ENCODE results near the gene VMO1. TPM values are rescaled to one million over a fixed set of nuclear protein-coding genes. Genes with fewer than 3 reads are reported as not detected.

Gene VMO1
- total RNA-seq, 1 donor from 2014 or later, result 0.75 TPM

- FAIRE-seq (no peak), DNase-seq (ENCODE audit: low read depth) (no peak)
- Mint-ChIP-seq H3K9me3 (ENCODE audit: unreplicated experiment) (peaks cover 2% of the 10 kb centered on the region), H3K27ac (ENCODE audit: unreplicated experiment) (peak overlapping the region; percentile 43), H3K36me3 (ENCODE audit: low read depth, unreplicated experiment) (no peaks in the 10 kb centered on the region), H3K4me1 (ENCODE audit: low read depth, unreplicated experiment) (no peaks in the 10 kb centered on the region), H3K27me3 (ENCODE audit: low read depth, unreplicated experiment) (peaks cover 5% of the 10 kb centered on the region), H3K4me3 (ENCODE audit: unreplicated experiment) (peak overlapping the region; percentile 84)
- peaks cover 18% of the 10 kb centered on the region for H3K4me1 ChIP-seq (ENCODE audit: insufficient read depth, low read length)
- no peaks in the 10 kb centered on the region for H3K9me3 ChIP-seq (ENCODE audit: insufficient read depth, low read depth, low read length)
- H2AFZ ChIP-seq (ENCODE audit: low read depth, low read length), result peak overlapping the region; percentile 86
- peaks cover 13% of the 10 kb centered on the region for H3K27me3 ChIP-seq (ENCODE audit: insufficient read depth, low read length)
- peak overlapping the region; percentile 89 for H3K4me2 ChIP-seq (ENCODE audit: low read length)
- H3K9ac ChIP-seq (ENCODE audit: low read length), result peak overlapping the region; percentile 78
- no peaks in the 10 kb centered on the region for H3K79me2 ChIP-seq (ENCODE audit: insufficient read depth, low read length)
- H4K20me1 ChIP-seq (ENCODE audit: insufficient read depth, low read length), result no peaks in the 10 kb centered on the region
- H3K36me3 ChIP-seq (ENCODE audit: insufficient read depth, low read length), result no peaks in the 10 kb centered on the region
- peak overlapping the region; percentile 60 for H3K4me3 ChIP-seq (ENCODE audit: insufficient read depth, low read depth, low read length)
- TF ChIP-seq CTCF (IDR thresholded peaks at IDR 0.05; ENCODE audit: insufficient read depth, low read depth, low read length) (no peak), EZH2 (IDR thresholded peaks at IDR 0.05; ENCODE audit: insufficient read depth, low read length) (no peak)
- peak overlapping the region; percentile 75 for H3K27ac ChIP-seq (ENCODE audit: low read depth, low read length)
Observed at GRCh38 chr17:4790705-4791088, 4.5 kb upstream of the VMO1 start.

DNA sequence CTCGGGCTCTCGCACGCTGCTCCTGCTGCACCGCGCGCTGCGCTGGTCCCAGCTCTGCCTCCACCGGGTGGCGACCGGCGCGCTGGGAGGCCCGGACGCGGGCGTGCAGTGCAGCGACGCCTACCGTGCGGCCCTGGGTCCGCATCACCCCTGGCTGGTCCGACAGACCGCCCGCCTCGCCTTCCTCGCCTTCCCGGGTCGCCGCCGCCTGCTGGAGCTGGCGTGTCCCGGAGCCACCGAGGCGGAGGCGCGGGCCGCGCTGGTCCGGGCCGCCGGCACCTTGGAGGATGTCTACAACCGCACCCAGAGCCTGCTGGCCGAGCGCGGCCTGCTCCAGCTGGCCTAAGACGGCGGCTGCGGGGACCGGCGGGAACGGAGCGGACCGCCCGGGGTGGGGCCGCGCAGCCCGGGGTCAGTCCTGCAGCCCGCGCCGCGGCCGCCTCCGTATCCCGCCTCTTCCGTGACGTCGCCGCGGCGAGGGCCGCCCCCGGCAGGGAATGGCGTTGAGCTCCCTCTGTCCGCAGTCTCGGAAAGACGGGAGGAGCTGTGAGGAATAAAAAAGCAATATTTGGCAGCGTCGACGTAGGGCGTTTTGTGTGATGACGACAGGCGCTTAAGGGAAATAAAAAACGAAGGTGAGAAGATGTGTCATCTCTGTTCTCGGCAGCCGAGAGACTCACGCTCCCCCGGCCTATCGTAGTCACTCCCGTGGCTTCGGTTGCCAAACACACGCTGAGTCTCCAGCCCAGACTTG is 4.0 kb upstream of the VMO1 start:
- Histone ChIP-seq H2AFZ (ENCODE audit: low read depth, low read length) (peak overlapping the region; percentile 86), H3K4me1 (ENCODE audit: insufficient read depth, low read length) (peaks cover 23% of the 10 kb centered on the region), H3K4me3 (ENCODE audit: insufficient read depth, low read depth, low read length) (peak overlapping the region; percentile 60), H4K20me1 (ENCODE audit: insufficient read depth, low read length) (no peaks in the 10 kb centered on the region), H3K9ac (ENCODE audit: low read length) (peak overlapping the region; percentile 78), H3K27me3 (ENCODE audit: insufficient read depth, low read length) (peaks cover 19% of the 10 kb centered on the region), H3K79me2 (ENCODE audit: insufficient read depth, low read length) (no peaks in the 10 kb centered on the region), H3K4me2 (ENCODE audit: low read length) (peak overlapping the region; percentile 89), H3K36me3 (ENCODE audit: insufficient read depth, low read length) (no peaks in the 10 kb centered on the region), H3K9me3 (ENCODE audit: insufficient read depth, low read depth, low read length) (no peaks in the 10 kb centered on the region), H3K27ac (ENCODE audit: low read depth, low read length) (peak overlapping the region; percentile 75)
- peaks cover 5% of the 10 kb centered on the region for H3K27me3 Mint-ChIP-seq (ENCODE audit: low read depth, unreplicated experiment)
- no peaks in the 10 kb centered on the region for H3K36me3 Mint-ChIP-seq (ENCODE audit: low read depth, unreplicated experiment)
- peaks cover 2% of the 10 kb centered on the region for H3K9me3 Mint-ChIP-seq (ENCODE audit: unreplicated experiment)
- no peaks in the 10 kb centered on the region for H3K4me1 Mint-ChIP-seq (ENCODE audit: low read depth, unreplicated experiment)
- DNase-seq (ENCODE audit: low read depth) (peak; percentile 84), FAIRE-seq (no peak)
- H3K27ac Mint-ChIP-seq (ENCODE audit: unreplicated experiment), result peak overlapping the region; percentile 43
- no peak for TF ChIP-seq EZH2 (IDR thresholded peaks at IDR 0.05; ENCODE audit: insufficient read depth, low read length)
- TF ChIP-seq CTCF (IDR thresholded peaks at IDR 0.05; ENCODE audit: insufficient read depth, low read depth, low read length), result peak; percentile 11
- H3K4me3 Mint-ChIP-seq (ENCODE audit: unreplicated experiment), result peak overlapping the region; percentile 84

GRCh38 chr17:4789701-4789950 is 3.5 kb upstream of the VMO1 start:
- Mint-ChIP-seq H3K4me3 (ENCODE audit: unreplicated experiment) (peak overlapping the region; percentile 81), H3K27ac (ENCODE audit: unreplicated experiment) (no peak overlapping the region), H3K9me3 (ENCODE audit: unreplicated experiment) (peaks cover 2% of the 10 kb centered on the region), H3K36me3 (ENCODE audit: low read depth, unreplicated experiment) (no peaks in the 10 kb centered on the region), H3K4me1 (ENCODE audit: low read depth, unreplicated experiment) (no peaks in the 10 kb centered on the region), H3K27me3 (ENCODE audit: low read depth, unreplicated experiment) (peaks cover 5% of the 10 kb centered on the region)
- TF ChIP-seq CTCF (IDR thresholded peaks at IDR 0.05; ENCODE audit: insufficient read depth, low read depth, low read length) (no peak), EZH2 (IDR thresholded peaks at IDR 0.05; ENCODE audit: insufficient read depth, low read length) (no peak)
- H4K20me1 ChIP-seq (ENCODE audit: insufficient read depth, low read length), result no peaks in the 10 kb centered on the region
- DNase-seq (ENCODE audit: low read depth) (no peak), FAIRE-seq (no peak)
- peak overlapping the region; percentile 86 for H2AFZ ChIP-seq (ENCODE audit: low read depth, low read length)
- no peaks in the 10 kb centered on the region for H3K9me3 ChIP-seq (ENCODE audit: insufficient read depth, low read depth, low read length)
- H3K36me3 ChIP-seq (ENCODE audit: insufficient read depth, low read length), result no peaks in the 10 kb centered on the region
- H3K27me3 ChIP-seq (ENCODE audit: insufficient read depth, low read length), result peaks cover 21% of the 10 kb centered on the region
- H3K79me2 ChIP-seq (ENCODE audit: insufficient read depth, low read length), result no peaks in the 10 kb centered on the region
- peaks cover 23% of the 10 kb centered on the region for H3K4me1 ChIP-seq (ENCODE audit: insufficient read depth, low read length)
- peak overlapping the region; percentile 60 for H3K4me3 ChIP-seq (ENCODE audit: insufficient read depth, low read depth, low read length)
- no peak overlapping the region for H3K27ac ChIP-seq (ENCODE audit: low read depth, low read length)
- peak overlapping the region; percentile 89 for H3K4me2 ChIP-seq (ENCODE audit: low read length)
- peak overlapping the region; percentile 78 for H3K9ac ChIP-seq (ENCODE audit: low read length)
